ENCODE results near the gene BTC.

DNA sequence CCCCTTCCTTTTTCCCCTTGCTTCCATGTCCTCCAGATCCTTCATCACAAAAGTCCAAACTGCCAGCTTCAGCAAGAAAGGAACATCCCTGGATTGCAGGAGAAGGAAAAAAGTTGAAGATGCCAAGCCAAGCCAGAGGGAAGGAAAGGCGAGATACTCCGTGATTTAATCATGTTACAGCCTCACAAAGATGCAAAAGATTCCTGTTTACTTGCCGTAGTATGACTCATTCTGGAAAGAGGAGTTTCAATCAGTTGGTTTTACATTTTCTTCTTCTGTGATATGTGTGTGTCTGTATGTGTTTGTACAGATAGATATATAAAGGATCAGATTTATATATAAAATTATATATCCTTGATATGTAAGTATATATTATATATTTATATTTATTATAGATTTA is 69.3 kb downstream of the BTC start:
- TF ChIP-seq, protein P1, sequence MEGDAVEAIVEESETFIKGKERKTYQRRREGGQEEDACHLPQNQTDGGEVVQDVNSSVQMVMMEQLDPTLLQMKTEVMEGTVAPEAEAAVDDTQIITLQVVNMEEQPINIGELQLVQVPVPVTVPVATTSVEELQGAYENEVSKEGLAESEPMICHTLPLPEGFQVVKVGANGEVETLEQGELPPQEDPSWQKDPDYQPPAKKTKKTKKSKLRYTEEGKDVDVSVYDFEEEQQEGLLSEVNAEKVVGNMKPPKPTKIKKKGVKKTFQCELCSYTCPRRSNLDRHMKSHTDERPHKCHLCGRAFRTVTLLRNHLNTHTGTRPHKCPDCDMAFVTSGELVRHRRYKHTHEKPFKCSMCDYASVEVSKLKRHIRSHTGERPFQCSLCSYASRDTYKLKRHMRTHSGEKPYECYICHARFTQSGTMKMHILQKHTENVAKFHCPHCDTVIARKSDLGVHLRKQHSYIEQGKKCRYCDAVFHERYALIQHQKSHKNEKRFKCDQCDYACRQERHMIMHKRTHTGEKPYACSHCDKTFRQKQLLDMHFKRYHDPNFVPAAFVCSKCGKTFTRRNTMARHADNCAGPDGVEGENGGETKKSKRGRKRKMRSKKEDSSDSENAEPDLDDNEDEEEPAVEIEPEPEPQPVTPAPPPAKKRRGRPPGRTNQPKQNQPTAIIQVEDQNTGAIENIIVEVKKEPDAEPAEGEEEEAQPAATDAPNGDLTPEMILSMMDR (conservative IDR thresholded peaks at IDR 0.05) = no peak
- TF ChIP-seq EZH2 (IDR thresholded peaks at IDR 0.05; ENCODE audit: low read depth) = no peak
